ENCODE data around the gene ZNF280D.
"Not testable (repeated sequence)": the region's sequence is repeated elsewhere in the genome, so short reads cannot be mapped to it uniquely, and the experiment has no call there.

ZNF280D gene, protein sequence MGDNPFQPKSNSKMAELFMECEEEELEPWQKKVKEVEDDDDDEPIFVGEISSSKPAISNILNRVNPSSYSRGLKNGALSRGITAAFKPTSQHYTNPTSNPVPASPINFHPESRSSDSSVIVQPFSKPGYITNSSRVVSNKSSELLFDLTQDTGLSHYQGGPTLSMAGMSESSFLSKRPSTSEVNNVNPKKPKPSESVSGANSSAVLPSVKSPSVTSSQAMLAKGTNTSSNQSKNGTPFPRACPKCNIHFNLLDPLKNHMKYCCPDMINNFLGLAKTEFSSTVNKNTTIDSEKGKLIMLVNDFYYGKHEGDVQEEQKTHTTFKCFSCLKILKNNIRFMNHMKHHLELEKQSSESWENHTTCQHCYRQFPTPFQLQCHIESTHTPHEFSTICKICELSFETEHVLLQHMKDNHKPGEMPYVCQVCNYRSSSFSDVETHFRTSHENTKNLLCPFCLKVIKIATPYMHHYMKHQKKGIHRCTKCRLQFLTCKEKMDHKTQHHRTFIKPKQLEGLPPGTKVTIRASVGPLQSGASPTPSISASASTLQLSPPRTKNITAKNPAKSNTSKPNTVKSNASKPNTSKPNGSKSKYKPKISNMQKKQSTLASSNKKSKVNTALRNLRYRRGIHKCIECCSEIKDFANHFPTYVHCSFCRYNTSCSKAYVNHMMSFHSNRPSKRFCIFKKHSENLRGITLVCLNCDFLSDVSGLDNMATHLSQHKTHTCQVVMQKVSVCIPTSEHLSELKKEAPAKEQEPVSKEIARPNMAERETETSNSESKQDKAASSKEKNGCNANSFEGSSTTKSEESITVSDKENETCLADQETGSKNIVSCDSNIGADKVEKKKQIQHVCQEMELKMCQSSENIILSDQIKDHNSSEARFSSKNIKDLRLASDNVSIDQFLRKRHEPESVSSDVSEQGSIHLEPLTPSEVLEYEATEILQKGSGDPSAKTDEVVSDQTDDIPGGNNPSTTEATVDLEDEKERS

DNA sequence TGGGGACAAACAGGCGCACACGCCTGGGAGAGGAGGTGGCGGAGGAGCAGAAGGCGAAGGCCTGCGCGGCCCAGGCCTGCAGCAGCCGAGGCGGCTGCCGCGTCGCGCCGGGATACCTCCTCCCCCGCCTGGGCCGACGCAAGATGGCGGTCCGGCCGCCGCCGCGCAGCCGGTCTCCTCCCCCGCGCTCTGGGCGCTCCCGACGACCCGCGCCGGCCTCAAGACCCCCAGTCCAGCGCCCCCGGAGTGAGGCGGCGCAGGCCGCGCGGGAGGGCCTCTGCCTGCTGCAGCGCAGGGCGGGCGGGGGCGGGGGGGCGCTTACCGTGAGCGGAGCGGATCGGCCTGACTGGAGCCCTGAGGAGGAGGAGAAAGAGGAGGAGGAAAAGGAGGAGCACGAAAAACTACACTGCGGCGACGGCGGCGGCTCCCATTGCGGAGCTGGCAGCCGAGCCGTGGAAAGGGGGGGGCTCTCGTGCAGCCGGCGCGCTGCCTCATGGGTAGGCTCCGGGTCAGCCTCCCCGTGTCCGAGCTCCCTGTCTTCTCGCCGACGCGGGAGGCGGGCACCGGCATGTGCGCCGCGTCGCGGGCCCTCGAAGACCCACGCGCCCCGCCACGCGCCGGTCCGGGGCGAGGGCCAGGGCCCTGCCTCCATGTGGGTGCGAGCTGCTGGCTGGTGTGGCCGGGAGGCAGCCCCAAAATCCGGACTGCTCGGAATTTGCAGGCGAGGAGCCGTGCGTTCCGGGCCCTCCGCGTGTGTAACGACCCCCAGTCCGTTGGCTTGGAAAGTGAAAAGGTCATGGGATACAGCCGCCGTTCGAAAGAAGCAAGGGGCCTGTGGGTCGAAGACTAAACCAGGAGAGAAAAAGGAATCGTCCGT is at the start of gene ZNF280D:
TSS of gene ZNF280D (minus strand) at position 374 of the 877 bp plus-strand sequence. CDS start 26,400 bp downstream, outside the sequence.
- DNase-seq: peak; percentile 82

DNA sequence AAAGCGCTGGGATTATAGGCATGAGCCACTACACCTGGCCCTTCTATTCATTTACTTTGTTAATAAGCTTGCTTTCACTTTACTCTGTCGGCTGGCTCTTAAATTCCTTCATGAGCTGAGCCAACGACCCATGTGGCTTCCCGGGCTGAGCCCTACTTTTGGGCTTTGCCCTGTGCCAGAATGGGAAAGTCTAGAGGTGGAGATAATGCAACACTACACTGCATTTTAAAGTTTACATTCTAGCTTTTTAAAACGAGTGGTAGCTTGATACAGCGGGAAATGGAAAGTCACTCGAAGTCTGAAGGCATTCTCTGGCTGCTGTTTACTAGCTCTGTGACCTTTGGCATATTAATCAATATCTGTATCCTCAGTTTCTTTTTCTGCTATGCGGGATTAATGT is 49.0 kb upstream of the ZNF280D start:
- DNase-seq: no peak

DNA sequence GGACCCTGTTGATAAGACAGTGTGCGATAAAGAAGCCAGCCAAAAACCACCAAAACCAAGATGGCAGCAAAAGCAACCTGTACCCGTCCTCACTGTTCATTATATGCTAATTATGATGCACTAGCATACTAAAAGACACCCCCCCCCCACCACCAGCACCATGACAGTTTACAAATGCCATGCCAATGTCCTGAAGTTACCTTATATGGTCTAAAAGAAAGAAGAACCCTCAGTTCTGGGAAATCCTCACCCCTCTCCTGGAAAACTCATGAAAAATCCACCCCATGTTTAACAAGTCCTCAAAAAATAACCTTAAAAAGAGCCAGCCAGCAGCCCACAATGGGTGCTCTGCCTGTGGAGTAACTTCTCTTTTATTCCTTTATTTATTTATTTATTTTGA is 48.4 kb upstream of the ZNF280D start:
- no peak for DNase-seq

DNA sequence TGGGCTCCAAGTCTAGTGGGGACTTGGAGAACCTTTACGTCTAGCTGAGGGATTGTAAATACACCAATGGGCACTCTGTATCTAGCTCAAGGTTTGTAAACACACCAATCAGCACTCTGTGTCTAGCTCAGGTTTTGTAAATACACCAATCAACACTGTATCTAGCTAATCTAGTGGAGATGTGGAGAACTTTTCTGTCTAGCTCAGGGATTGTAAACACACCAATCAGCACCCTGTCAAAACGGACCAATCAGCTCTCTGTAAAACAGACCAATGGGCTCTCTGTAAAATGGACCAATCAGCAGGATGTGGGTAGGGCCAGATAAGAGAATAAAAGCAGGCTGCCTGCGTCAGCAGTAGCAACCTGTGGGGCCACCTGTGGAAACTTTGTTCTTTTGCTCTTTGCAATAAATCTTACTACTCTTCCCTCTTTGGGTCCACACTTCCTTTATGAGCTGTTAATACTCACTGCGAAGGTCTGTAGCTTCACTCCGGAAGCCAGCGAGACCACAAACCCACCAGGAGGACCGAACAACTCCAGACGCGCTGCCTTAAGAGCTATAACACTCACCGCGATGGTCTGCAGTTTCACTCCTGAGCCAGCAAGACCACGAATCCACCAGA is 46.9 kb upstream of the ZNF280D start:
- DNase-seq: not testable (repeated sequence)

DNA sequence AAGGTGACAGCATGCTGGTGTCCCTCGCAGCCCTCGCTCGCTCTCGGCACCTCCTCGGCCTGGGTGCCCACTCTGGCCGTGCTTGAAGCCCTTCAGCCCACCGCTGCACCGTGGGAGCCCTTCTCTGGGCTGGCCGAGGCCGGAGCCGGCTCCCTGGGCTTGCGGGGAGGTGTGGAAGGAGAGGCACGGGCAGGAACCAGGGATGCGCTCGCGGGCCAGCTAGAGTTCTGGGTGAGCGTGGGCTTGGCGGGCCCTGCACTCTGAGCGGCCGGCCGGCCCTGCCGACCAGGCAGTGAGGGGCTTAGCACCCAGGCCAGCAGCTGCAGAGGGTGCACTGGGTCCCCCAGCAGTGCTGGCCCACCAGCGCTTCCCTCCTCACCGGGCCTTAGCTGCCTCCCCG is 46.1 kb upstream of the ZNF280D start:
- DNase-seq: not testable (repeated sequence)

DNA sequence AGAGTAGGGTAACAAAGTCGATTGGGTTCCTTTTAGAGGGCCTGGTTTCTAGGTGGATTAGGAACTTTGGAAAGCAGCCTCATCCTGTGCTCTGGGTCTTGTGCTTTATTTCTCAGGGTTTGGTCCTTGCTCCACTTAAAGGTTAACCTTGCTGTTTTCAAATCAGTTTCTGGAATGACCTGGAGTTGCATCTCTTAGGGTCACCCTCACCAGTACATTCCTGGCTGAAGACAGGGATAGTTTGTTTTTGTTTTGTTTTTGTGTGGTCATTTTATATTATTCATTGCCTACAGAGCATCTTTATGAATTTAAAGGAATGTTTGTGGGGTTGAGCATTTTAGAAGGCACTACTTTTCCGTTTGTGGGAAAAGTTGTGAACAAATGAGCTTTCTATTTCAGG is 45.5 kb upstream of the ZNF280D start:
- no peak for DNase-seq

DNA sequence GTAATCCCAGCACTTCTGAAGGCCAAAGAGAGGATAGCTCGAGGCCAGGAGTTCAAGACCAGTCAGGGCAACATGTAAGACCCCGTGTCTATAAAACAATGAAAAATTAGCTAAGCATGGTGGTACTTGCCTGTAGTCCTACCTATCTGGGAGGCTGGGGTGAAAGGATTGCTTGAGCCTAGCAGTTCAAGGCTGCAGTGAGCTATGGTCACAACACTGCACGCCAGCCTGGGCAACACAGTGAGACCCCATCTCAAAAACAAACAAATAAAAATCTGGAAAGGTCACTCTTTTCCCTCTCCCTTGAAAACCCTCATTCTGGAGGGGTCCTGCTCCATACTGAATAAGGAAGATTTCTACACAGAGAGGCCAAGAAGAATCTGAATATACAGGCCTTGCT is 43.5 kb upstream of the ZNF280D start:
- DNase-seq: no peak

DNA sequence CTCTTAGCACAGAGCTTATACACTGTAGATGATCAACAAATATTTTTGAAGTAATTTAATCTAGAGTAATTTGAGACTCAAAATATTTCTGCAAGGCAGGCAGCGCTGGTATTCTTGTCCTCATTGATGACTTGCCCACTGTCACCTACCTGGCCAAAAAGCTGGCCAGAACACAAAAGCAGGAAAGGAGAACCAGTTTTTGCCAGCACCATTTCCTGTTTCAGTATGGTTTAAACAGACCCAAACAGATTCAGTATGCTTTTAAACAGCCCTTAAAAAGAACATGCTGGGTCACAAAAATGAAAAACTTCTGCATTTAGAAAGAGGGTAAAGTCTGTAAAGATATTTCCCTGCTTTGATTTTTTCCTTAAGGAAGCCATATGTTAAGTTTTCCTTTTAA is 42.3 kb upstream of the ZNF280D start:
- DNase-seq: no peak

DNA sequence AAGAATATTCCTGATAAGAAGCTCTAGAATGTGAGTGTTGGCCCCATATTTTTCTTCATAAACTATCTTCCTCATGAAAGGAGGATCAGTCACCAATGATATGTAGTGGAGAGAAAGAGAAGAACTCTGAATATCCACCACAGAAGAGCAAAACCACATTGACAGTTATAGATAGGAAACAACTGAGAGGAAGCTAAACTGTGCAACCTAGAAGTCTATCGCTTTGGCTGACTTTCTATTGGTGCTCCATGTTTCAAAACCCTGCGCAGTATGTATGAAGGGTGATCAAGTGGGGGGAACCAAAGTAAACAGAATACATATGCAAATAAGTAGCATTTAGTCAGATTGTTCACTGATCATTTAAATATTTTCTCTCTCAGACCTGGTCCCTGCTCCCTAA is 41.0 kb upstream of the ZNF280D start:
- no peak for DNase-seq

DNA sequence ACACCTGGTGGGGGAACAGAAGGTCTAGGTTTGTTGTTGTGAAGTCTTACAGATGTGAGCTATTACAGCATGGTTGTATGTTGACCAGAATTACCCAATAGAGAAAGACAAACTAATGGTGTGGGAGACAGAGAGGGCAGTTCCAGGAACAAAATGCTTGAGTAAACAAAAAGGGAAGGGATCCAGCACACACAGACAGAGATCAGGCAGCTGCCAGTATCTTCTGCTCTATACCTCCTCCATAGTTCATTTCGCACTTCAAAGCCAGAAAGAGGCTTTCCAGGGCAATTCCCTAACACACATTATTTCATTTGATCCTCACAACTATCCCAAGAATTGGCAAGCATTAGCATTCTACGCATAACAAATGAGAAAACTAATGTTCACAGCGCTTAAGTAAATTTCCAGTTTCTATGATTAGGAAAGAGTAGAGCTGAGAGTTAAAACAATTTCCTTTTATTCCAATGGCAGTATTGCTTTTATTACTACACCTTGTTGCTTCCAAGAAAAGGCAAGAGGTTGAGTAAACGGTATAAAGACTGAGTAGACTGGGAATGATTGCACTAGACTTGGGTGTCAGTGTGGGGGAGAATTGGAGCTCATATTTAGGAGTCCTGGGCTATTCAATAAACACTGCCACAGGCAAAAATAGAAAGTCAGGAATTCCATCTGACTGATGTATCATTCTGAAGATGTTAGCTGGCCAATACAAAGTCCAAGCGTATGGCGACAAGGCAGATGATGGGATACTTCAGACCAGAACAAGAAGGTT is 39.7 kb upstream of the ZNF280D start:
- no peak for DNase-seq

DNA sequence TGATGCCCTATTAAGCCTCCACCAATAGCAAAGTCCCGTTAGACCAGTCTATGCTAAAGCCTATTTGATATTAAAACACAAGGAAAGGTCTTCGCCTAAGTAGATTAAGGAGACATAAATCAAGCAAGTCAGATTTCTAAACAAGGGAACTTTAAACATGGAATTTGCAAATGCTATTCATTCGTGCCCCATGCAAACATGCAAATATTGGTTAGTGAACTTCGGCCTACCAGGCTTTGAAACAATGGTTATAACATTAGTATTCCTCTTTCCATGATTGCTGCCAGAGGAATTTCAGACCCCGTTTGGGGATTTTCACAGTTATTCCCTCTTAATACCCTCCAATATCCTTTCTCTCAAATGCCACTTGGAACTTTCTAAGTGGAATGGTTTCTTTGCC is 36.9 kb upstream of the ZNF280D start:
- DNase-seq: no peak

DNA sequence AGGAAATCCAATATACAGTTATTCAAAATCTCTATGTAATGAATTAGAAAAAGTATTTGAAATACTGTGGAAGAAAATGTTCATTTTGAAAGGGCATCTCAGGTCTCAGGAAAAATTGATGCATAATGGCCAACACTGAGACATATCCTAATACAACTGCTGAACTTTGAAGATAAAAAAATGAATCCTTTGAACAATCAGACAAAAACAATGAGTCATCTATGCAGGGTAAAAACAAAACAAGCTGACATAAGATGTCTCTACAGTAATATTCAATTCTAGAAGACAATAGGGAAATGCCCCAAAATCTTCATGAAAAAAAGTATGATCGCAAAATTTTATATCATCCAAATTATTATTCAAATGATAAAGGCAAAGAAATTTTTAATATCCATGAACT is 34.0 kb upstream of the ZNF280D start:
- no peak for DNase-seq

DNA sequence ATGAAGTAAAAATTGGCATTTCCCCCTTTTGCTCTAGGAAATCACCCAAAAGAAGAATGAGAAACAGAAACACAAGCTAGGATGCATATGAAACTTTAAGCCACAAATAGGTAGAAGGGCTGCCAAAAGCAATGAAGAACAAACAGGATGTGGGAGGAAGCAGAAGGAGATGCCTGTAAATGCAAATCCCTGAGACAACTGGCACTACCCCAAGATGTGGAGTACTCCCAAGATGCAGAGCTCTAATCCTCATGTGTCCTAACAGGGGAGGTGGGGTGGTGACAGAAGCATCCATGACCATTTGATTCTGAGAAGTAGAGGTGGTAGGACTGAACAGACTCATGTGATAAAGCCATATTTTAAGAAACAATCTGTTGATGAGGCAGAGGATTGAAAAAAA is 31.9 kb upstream of the ZNF280D start:
- DNase-seq: no peak

DNA sequence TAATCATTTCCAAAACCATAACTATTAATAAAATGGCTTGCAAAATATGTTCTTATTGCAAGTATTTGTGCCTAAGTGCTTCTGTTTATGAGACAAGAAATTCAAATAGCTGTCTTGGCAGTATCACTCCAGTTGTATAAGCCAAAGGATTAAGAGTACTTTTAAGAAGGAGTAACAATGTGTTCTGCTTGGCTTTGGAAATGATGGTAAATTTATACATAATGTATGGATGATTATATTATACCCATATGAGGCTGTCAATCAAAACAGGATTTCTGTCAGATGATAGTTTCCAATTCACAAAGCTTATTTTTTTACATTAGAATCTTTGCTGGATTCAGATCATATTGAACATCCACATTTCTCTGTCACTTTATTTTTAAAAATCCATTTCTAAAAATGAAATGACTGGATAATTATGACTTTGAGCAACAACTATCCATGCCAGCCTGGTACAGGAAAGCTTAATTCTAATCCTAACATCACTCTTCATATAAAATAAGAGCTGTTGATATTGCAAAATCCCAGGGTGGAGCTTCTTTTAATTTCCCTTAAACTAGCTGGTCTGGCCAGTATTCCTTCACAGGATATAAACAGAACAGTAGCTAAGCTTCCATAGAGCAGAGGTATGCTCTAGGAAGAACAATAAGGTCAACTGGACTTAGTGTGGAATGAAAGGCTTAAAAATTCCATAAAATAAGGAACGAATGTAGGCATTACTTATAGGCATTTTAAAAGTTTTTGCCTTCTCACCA is 30.0 kb upstream of the ZNF280D start:
- DNase-seq: no peak

DNA sequence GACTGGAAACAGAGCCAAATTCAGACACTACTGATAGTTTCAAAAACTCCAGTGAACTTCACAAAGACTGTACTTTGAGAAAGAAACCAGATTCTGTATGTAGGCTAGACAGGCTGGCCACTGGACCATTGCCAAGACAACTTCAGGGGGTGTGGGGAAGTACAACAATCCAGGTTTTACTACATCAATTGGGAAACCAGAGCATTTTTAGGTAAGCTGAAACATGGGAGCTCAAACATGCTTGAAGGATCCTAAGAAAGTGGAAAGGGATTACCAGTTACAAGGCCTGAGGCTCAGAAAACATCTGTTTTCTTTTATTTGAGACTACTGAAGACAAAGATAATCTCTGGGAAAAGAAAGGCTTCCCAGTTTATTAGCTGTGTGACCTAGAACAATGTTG is 26.9 kb upstream of the ZNF280D start:
- DNase-seq: no peak

DNA sequence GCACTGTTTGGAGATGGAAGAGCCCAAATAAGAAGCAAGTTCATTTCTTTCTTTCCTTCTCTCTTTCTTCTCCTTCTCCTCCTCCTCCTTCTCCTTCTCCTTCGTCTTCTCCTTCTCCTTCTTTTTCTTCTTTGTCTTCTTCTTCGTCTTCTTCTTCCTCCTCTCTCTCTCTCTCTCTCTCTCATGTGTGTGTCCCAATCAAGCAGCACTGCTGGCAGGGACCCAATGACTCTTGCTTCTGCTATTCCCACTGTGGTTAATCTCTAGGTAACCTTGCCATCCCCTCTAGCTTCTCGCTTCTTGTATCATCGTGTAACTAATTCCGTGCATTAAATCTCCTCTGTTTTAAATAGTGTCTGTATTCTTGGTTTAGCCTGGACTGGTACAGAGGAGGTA is 26.1 kb upstream of the ZNF280D start:
- no peak for DNase-seq

DNA sequence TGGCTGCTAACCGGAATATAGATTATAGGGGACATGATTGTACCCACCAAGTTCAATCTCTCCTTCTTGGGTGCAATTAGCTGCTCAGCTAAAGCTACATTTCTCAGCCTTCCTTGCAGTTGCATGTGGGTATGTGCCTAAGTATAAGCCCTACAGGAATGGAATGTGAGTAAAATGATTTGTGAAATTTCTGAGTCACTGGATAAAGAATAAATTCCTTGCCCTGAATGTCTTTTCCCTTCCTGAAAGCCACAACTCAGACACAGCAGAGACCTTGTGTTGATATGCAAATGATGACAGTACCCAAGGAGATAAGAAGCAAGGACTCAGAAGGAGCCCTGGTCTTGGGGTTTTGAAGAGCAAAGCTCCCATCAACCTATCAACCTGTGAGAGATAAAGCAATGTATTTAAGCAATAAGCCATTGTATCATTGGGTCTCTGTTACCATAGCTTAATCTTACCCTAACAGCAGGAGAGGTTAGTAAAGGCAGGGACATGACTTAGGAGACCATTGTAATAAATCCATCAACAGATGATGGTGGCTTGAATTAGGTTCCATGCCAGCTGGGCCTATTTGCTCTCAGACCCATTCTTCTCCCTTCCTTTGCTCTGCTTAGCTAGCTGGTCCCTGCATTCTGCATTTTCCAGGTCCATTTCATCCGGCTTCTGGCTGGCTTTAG is 25.6 kb upstream of the ZNF280D start:
- DNase-seq: no peak

DNA sequence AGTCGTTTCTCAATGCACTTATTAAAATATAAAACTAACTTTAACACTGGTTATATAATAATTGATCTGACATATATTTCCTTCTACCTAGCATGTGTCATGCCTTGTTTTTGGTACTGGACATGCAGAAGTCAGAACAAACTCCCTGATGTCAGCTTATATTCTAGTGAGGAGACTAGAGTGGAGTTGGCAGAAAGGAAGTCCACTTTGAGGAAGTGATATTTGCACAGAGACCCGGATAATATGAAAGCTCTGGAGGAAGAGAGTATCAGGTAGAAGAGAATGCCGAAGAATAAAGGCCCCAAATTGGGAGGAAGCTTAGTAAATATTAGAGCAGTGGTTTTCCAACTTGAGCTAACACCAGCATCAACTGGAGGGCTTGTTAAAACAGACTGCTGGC is 24.6 kb upstream of the ZNF280D start:
- DNase-seq: no peak

DNA sequence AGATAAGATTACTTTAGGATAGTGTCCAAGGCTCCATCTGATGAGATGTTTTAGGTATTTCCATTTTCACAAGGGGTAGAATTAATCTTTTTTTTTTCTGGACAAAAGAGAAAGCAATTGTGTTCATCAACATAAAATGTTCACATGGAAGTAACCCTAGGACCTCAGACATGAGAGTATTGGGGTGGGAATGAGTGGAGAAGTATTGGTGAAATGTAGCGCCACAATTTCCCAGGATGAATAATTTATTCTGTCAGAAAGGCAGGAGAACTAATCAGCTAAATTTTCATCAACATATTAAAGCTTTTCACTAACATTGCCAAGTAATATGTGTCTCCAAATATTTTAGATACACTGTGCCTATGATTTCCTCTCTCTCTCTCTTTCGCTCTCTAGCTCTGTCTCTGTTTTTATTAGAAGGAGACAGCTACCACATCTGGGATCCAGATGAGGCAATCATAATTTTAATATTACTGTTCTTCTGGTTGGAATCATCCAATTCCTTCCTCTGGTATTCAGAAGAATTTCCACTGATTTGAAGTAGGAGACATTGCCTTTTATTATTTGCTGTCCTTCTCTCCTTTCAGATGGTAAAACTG is 21.6 kb upstream of the ZNF280D start:
- no peak for DNase-seq

DNA sequence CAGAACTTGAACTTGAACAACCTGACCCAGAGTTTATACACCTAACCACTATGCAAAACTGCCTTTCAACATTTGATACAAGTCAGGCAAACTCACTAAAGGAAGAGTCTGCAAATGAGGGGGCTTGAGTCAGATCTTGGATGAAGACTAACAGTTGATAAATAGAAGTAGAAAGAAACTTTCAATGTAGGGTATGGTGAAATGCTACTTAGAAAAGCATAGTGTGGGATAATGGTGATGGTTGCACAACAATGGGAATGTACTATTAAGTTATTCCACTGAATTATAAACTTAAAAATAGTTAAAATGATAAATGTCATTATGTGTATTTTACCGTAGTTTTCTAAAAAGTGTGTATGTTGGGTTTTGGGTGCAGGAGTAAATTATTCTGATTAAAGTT is 19.7 kb upstream of the ZNF280D start:
- no peak for DNase-seq

Data from activated naive CD4-positive, alpha-beta T cell treated with anti-CD3 and anti-CD28 coated beads, Interleukin-2, amount 50 U/mL, for 16 hours (primary cell).